ENCODE data around the gene CHML.
"Not testable (repeated sequence)": the region's sequence is repeated elsewhere in the genome, so short reads cannot be mapped to it uniquely, and the experiment has no call there.

The CHML gene

GRCh38 chr1:241675983-241676382, 35.8 kb upstream of the CHML start:
- Histone ChIP-seq H3K27me3 (no peaks in the 10 kb centered on the region), H3K36me3 (no peaks in the 10 kb centered on the region), H3K9me3 (replicated peaks in 1 of 11) (no peaks in the 10 kb centered on the region), H3K4me1 (peaks cover 0 to 5% (median 0%) of the 10 kb centered on the region in 10 experiments; a peak in 3 of 20 replicates), H3K4me2 (no peak overlapping the region), H3K9ac (no peak overlapping the region), H3K27ac (no peak overlapping the region), H3K4me3 (no peak overlapping the region), H4K20me1 (no peaks in the 10 kb centered on the region)
- no peak for TF ChIP-seq Cebpa-rat (IDR thresholded peaks at IDR 0.05)

- no peak overlapping the region for H3K9ac ChIP-seq
- no peak overlapping the region for H3K4me3 ChIP-seq
These were observed 34.7 kb upstream of the CHML start for GRCh38 chr1:241674805-241675384.

GRCh38 chr1:241672301-241672700, 32.1 kb upstream of the CHML start:
- H3K9ac ChIP-seq = no peak overlapping the region
- no peaks in the 10 kb centered on the region for H4K20me1 ChIP-seq
- H3K9me3 ChIP-seq (replicated peaks in 1 of 11) = no peaks in the 10 kb centered on the region
- H3K36me3 ChIP-seq = no peaks in the 10 kb centered on the region
- peaks cover 0 to 3% (median 0%) of the 10 kb centered on the region in 10 experiments; a peak in 2 of 20 replicates for H3K4me1 ChIP-seq
- H3K27ac ChIP-seq = no peak overlapping the region
- no peaks in the 10 kb centered on the region for H3K27me3 ChIP-seq
- TF ChIP-seq Cebpa-rat (IDR thresholded peaks at IDR 0.05) = no peak
- H3K4me2 ChIP-seq = no peak overlapping the region
- no peak overlapping the region for H3K4me3 ChIP-seq

More at GRCh38 chr1:241674805-241675384, 34.7 kb upstream of the CHML start:
- TF ChIP-seq Cebpa-rat (IDR thresholded peaks at IDR 0.05) = no peak
- Histone ChIP-seq H3K4me2 (no peak overlapping the region), H4K20me1 (no peaks in the 10 kb centered on the region), H3K9me3 (replicated peaks in 1 of 11) (no peaks in the 10 kb centered on the region), H3K4me1 (peaks cover 0 to 4% (median 0%) of the 10 kb centered on the region in 10 experiments; a peak in 3 of 20 replicates), H3K27me3 (no peaks in the 10 kb centered on the region), H3K27ac (no peak overlapping the region), H3K36me3 (no peaks in the 10 kb centered on the region)

GRCh38 chr1:241666419-241666818, 26.2 kb upstream of the CHML start:
- TF ChIP-seq Cebpa-rat (IDR thresholded peaks at IDR 0.05) = no peak
- no peaks in the 10 kb centered on the region for H4K20me1 ChIP-seq
- H3K4me3 ChIP-seq = no peak overlapping the region
- H3K27me3 ChIP-seq = no peaks in the 10 kb centered on the region
- no peak overlapping the region for H3K4me2 ChIP-seq
- H3K27ac ChIP-seq = no peak overlapping the region
- H3K4me1 ChIP-seq = no peaks in the 10 kb centered on the region
- H3K36me3 ChIP-seq = no peaks in the 10 kb centered on the region
- H3K9me3 ChIP-seq (replicated peaks in 1 of 11) = no peaks in the 10 kb centered on the region
- H3K9ac ChIP-seq = no peak overlapping the region

GRCh38 chr1:241660424-241660972, 20.3 kb upstream of the CHML start:
- Histone ChIP-seq H3K9ac (no peak overlapping the region), H3K4me1 (no peaks in the 10 kb centered on the region), H3K27ac (no peak overlapping the region), H3K27me3 (no peaks in the 10 kb centered on the region), H3K4me2 (no peak overlapping the region), H3K4me3 (no peak overlapping the region), H3K9me3 (replicated peaks in 1 of 11) (0 out of 22 replicates have a peak, but pooled peaks cover 0 to 4% (median 0%) of the 10 kb centered on the region in 11 experiments), H4K20me1 (no peaks in the 10 kb centered on the region), H3K36me3 (no peaks in the 10 kb centered on the region)
- no peak for TF ChIP-seq Cebpa-rat (IDR thresholded peaks at IDR 0.05)

- H3K4me3 ChIP-seq; H3K9ac ChIP-seq; H3K4me1 ChIP-seq; H3K4me2 ChIP-seq; H3K27me3 ChIP-seq; H3K27ac ChIP-seq; H4K20me1 ChIP-seq; H3K9me3 ChIP-seq (replicated peaks in 1 of 11); H3K36me3 ChIP-seq: not testable (repeated sequence)
These were observed 18.8 kb upstream of the CHML start for GRCh38 chr1:241659016-241659415.

DNA sequence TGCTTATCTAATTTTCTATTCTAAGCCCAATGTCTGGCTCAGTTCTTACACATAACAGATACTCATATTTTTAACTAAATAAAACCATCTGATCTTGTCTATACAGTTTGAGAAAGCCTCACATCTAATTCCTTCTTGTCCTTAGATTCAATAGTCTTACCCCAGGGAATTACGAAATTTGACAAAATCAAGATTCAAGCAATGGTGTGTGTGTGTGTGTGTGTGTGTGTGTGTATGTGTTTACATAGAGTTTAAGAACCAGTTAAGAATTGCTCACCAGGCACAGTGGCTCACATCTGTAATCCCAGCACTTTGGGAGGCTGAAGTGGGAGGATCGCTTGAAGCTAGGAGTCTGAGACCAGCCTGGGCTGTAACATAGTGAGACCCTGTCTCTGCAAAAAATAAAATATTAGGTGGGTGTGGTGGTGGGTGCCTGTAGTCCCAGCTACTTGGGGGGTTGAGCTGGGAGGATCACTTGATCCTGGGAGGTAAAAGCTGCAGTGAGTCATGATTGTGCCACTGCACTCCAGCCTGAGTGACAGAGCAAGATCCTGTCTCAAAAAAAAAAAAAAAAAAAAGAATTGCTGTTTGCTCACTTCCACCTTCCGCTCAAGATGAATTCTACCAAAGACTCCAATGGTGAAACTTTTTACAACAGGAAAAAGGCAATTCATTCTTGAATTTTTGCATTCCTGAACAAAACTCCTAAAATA, 18.1 kb upstream of the CHML start:
- no peak overlapping the region for H3K27ac ChIP-seq
- no peak overlapping the region for H3K9ac ChIP-seq
- 0 out of 22 replicates have a peak, but pooled peaks cover 0 to 4% (median 0%) of the 10 kb centered on the region in 11 experiments for H3K9me3 ChIP-seq (replicated peaks in 1 of 11)
- TF ChIP-seq Cebpa-rat (IDR thresholded peaks at IDR 0.05) = no peak
- no peak overlapping the region for H3K4me3 ChIP-seq
- no peaks in the 10 kb centered on the region for H3K4me1 ChIP-seq
- H3K4me2 ChIP-seq = no peak overlapping the region
- H4K20me1 ChIP-seq = no peaks in the 10 kb centered on the region
- H3K36me3 ChIP-seq = no peaks in the 10 kb centered on the region
- no peaks in the 10 kb centered on the region for H3K27me3 ChIP-seq

DNA sequence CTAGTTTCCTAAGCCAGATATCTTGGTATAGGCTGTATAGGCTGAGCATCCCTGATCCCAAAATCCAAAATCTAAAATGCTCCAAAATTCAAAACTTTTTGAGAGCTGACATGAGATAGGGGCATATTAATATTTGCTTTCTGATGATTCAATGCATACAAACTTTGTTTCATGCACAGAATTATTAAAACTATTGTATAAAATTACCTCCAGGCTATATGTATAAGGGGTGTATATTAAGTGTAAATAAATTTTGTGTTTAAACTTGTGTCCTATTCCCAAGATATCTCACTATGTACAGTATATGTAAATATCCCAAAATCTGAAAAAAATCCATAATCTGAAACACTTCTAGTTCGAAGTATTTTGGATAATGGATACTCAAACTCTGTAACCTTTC, 14.5 kb upstream of the CHML start:
- no peak for TF ChIP-seq Cebpa-rat (IDR thresholded peaks at IDR 0.05)
- Histone ChIP-seq H3K4me1 (no peaks in the 10 kb centered on the region), H3K9ac (no peak overlapping the region), H3K36me3 (no peaks in the 10 kb centered on the region), H3K9me3 (replicated peaks in 1 of 11) (0 out of 22 replicates have a peak, but pooled peaks cover 0 to 4% (median 0%) of the 10 kb centered on the region in 11 experiments), H3K4me2 (no peak overlapping the region), H4K20me1 (no peaks in the 10 kb centered on the region), H3K27ac (no peak overlapping the region), H3K27me3 (no peaks in the 10 kb centered on the region), H3K4me3 (no peak overlapping the region)

GRCh38 chr1:241654019-241654418, 13.8 kb upstream of the CHML start:
- Histone ChIP-seq H3K4me2 (no peak overlapping the region), H3K4me3 (no peak overlapping the region), H3K27ac (no peak overlapping the region), H3K4me1 (no peaks in the 10 kb centered on the region), H3K9ac (no peak overlapping the region), H4K20me1 (no peaks in the 10 kb centered on the region), H3K9me3 (replicated peaks in 1 of 11) (0 out of 22 replicates have a peak, but pooled peaks cover 0 to 2% (median 0%) of the 10 kb centered on the region in 11 experiments), H3K36me3 (no peaks in the 10 kb centered on the region), H3K27me3 (no peaks in the 10 kb centered on the region)
- no peak for TF ChIP-seq Cebpa-rat (IDR thresholded peaks at IDR 0.05)

DNA sequence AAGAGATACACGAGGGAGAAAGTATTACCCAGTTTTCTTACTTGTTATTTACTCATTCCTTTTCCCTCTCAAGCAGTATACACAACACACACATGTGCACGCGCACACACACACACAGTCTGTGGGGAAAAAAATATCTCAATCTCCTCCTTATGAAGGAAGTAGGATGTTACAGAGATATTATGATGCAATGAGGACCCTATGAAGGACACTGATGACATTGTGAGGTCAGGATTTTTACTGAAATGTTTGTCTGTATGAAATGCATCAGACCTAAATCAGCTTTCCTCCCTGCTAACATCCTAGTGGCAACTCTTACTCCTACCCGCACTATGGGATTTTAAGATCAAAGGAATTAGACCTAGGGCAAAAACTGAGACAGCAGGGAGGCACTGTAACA, 11.8 kb upstream of the CHML start, which contains the start of gene WDR64:
TSS of gene WDR64 (plus strand) at position 270 of the 400 bp plus-strand sequence. CDS start 204 bp downstream, outside the sequence.
- H3K4me2 ChIP-seq = no peak within 1 kb of the TSS
- no peaks in the 10 kb centered on the region for H3K36me3 ChIP-seq
- H3K4me3 ChIP-seq = no peak within 1 kb of the TSS
- H4K20me1 ChIP-seq = no peaks in the 10 kb centered on the region
- TF ChIP-seq Cebpa-rat (IDR thresholded peaks at IDR 0.05) = no peak
- no peaks in the 10 kb centered on the region for H3K27me3 ChIP-seq
- no peaks in the 10 kb centered on the region for H3K4me1 ChIP-seq
- no peak within 1 kb of the TSS for H3K27ac ChIP-seq
- no peaks in the 10 kb centered on the region for H3K9me3 ChIP-seq (replicated peaks in 1 of 11)
- no peak within 1 kb of the TSS for H3K9ac ChIP-seq

Data from BLaER1 treated with 17β-estradiol and CSF1 and Interleukin-3, amounts not matched to agents 10 nM and 100 nM (cell line).